Endodermal cell (in vitro differentiated cells): Measurements from ENCODE around the gene RAB3D. TPM values are rescaled to one million over a fixed set of nuclear protein-coding genes. Genes with fewer than 3 reads are reported as not detected.

ENCODE experiments used
- DNase-seq: peaks from one replicate; pipeline ENCODE4 v3.0.0-alpha.2; 2017
- H3K27ac ChIP-seq: 2 replicates; pipeline ENCODE4 v1.5.1; 2013; ENCODE audit warnings: mild to moderate bottlenecking, low read depth, low read length, moderate library complexity
- H3K27me3 ChIP-seq: 2 replicates; pipeline ENCODE4 v1.6.1; 2013; ENCODE audit warnings: mild to moderate bottlenecking, low read length, moderate library complexity; ENCODE audit not compliant: insufficient read depth, control insufficient read depth, poor library complexity, severe bottlenecking
- H3K36me3 ChIP-seq: 2 replicates; pipeline ENCODE4 v1.7.0; 2013; ENCODE audit warnings: mild to moderate bottlenecking, low read length, moderate library complexity; ENCODE audit not compliant: control insufficient read depth, insufficient read depth
- H3K4me1 ChIP-seq: one replicate; pipeline ENCODE4 v1.7.0; 2013; ENCODE audit warnings: low read length; ENCODE audit not compliant: control insufficient read depth, insufficient read depth
- H3K4me3 ChIP-seq: 2 replicates; pipeline ENCODE4 v1.5.1; 2013; ENCODE audit warnings: mild to moderate bottlenecking, low read length, moderate library complexity
- H3K9ac ChIP-seq: 2 replicates; pipeline ENCODE4 v1.6.1; 2013; ENCODE audit warnings: mild to moderate bottlenecking, low read length, moderate library complexity; ENCODE audit not compliant: poor library complexity, severe bottlenecking; ENCODE audit errors: extremely low read depth
- H3K9me3 ChIP-seq: 2 replicates; pipeline ENCODE4 v1.6.1; 2013; ENCODE audit warnings: mild to moderate bottlenecking, low read length, moderate library complexity; ENCODE audit not compliant: control insufficient read depth
- H3K27ac Mint-ChIP-seq: 2 replicates; pipeline ENCODE4 v1.8.0; 2020; ENCODE audit warnings: mixed read lengths
- H3K27me3 Mint-ChIP-seq: 2 replicates; pipeline ENCODE4 v1.8.0; 2021; ENCODE audit warnings: mild to moderate bottlenecking, mixed read lengths; ENCODE audit not compliant: insufficient read depth
- H3K36me3 Mint-ChIP-seq: 2 replicates; pipeline ENCODE4 v1.8.0; 2020; ENCODE audit warnings: low read depth, mixed read lengths
- H3K4me1 Mint-ChIP-seq: 2 replicates; pipeline ENCODE4 v1.8.0; 2020; ENCODE audit warnings: mixed read lengths
- H3K4me3 Mint-ChIP-seq: 2 replicates; pipeline ENCODE4 v1.8.0; 2020; ENCODE audit warnings: mild to moderate bottlenecking, moderate library complexity, mixed read lengths
- H3K9me3 Mint-ChIP-seq: 2 replicates; pipeline ENCODE4 v1.8.0; 2020; ENCODE audit warnings: mild to moderate bottlenecking, mixed read lengths
- WGBS, 2 experiments: methylation state at CpG; one replicate each; pipeline versions ENCODE4 v1.1.5 to v1.1.7; 2013; ENCODE audit warnings: missing lambda C conversion rate in 2 of 2, mixed read lengths in 1 of 2; ENCODE audit not compliant: insufficient coverage in 1 of 2, insufficient read length in 1 of 2; 5-methylcytosine and 5-hydroxymethylcytosine counted together
- total RNA-seq, 2 donors: library from RNA; stranded (reverse); fragmentation: NEBNext Ultra II Directional in 1 of 2; extraction: Animal tissue kit (Norgen Biotek cat#: 25700) in 1 of 2; gene quantifications; 2 replicates in 1 of 2; 3 replicates in 1 of 2; pipeline ENCODE4 v1.2.1, GENCODE V29; 2021
- TF ChIP-seq, protein P1 (sequence below): fragments of 200-600 bp; sonication (generic); conservative IDR thresholded peaks from 2 replicates; pipeline ENCODE4 v1.5.0; 2021; ENCODE audit warnings: antibody characterized with exemption, mild to moderate bottlenecking

The RAB3D gene
- total RNA-seq, 2 donors from 2014 or later, result 37.2 to 43.2 TPM

DNA sequence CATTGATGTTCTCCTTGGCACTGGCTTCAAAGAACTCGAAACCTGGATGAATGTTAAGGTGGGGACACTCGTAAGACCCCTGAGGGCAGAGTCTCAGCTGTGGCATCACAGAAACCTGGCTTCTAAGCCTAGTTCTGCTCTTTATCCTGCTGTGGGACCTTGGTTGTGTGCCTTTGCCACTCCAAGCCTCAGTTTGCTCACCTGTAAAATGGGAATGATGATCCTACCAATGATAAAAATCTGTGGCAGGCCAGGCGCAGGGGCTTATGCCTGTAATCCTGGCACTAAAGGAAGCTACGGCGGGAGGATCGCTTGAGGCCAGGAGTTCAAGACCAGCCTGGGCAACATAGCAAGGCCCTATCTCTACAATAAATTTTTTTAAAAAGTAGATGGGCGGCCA, 13.9 kb downstream of the RAB3D start:
- H3K4me1 ChIP-seq, result peaks cover 7% of the 10 kb centered on the region
- H3K9me3 Mint-ChIP-seq, result peaks cover 10% of the 10 kb centered on the region
- no peaks in the 10 kb centered on the region for H3K27me3 ChIP-seq
- peaks cover 15% of the 10 kb centered on the region for H3K4me1 Mint-ChIP-seq
- H3K27me3 Mint-ChIP-seq, result no peaks in the 10 kb centered on the region
- DNase-seq, result no peak
- WGBS, 2 experiments, result 89 to 97% methylated on average over 3 to 7 of the region's 7 CpGs
- no peak overlapping the region for H3K4me3 Mint-ChIP-seq
- H3K4me3 ChIP-seq, result no peak overlapping the region
- TF ChIP-seq, protein P1, sequence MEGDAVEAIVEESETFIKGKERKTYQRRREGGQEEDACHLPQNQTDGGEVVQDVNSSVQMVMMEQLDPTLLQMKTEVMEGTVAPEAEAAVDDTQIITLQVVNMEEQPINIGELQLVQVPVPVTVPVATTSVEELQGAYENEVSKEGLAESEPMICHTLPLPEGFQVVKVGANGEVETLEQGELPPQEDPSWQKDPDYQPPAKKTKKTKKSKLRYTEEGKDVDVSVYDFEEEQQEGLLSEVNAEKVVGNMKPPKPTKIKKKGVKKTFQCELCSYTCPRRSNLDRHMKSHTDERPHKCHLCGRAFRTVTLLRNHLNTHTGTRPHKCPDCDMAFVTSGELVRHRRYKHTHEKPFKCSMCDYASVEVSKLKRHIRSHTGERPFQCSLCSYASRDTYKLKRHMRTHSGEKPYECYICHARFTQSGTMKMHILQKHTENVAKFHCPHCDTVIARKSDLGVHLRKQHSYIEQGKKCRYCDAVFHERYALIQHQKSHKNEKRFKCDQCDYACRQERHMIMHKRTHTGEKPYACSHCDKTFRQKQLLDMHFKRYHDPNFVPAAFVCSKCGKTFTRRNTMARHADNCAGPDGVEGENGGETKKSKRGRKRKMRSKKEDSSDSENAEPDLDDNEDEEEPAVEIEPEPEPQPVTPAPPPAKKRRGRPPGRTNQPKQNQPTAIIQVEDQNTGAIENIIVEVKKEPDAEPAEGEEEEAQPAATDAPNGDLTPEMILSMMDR, result no peak
- no peak overlapping the region for H3K27ac ChIP-seq
- H3K27ac Mint-ChIP-seq, result no peak overlapping the region
- peaks cover 28% of the 10 kb centered on the region for H3K36me3 Mint-ChIP-seq
- H3K9ac ChIP-seq, result no peak overlapping the region
- H3K9me3 ChIP-seq, result no peaks in the 10 kb centered on the region
- peaks cover 8% of the 10 kb centered on the region for H3K36me3 ChIP-seq

DNA sequence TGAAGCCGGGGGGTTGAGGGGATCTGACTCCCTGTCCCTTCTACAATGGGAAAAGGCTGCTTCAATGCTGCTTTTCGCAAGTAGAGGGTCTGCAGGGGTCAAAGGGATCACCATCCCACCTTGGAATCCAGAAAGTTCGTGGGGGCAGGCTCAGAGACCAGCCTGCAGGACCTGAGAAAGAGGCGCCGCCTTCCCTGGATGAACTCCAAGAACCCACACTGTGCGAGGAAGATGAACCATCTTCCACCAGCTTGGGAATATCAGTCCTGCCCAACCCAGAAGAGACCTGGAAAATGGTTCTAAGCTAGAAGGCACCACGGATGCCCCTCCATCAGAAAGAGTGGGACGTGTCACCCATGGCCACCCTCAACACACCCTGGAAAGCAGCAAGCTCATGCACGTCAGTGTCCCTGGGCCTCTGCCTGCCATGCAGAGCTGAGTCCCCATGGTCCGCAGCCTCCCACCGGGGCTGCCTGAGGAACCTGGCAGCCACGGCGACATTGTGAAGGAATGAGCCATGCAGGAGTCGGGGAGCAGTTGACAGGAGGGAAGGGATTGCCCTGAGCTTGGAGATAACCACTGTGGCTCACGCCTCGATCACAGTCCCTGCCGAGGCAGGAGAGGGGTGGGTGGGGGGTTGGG, 14.6 kb downstream of the RAB3D start:
- Mint-ChIP-seq H3K27ac (no peak overlapping the region), H3K27me3 (no peaks in the 10 kb centered on the region), H3K4me1 (peaks cover 15% of the 10 kb centered on the region), H3K9me3 (peaks cover 11% of the 10 kb centered on the region), H3K4me3 (no peak overlapping the region), H3K36me3 (peaks cover 23% of the 10 kb centered on the region)
- no peak for DNase-seq
- Histone ChIP-seq H3K36me3 (peaks cover 4% of the 10 kb centered on the region), H3K9me3 (no peaks in the 10 kb centered on the region), H3K27me3 (no peaks in the 10 kb centered on the region), H3K4me1 (peaks cover 7% of the 10 kb centered on the region), H3K4me3 (no peak overlapping the region), H3K9ac (no peak overlapping the region), H3K27ac (no peak overlapping the region)
- 94 to 95% methylated on average over 5 to 17 of the region's 17 CpGs for WGBS, 2 experiments
- TF ChIP-seq, protein P1, result no peak

DNA sequence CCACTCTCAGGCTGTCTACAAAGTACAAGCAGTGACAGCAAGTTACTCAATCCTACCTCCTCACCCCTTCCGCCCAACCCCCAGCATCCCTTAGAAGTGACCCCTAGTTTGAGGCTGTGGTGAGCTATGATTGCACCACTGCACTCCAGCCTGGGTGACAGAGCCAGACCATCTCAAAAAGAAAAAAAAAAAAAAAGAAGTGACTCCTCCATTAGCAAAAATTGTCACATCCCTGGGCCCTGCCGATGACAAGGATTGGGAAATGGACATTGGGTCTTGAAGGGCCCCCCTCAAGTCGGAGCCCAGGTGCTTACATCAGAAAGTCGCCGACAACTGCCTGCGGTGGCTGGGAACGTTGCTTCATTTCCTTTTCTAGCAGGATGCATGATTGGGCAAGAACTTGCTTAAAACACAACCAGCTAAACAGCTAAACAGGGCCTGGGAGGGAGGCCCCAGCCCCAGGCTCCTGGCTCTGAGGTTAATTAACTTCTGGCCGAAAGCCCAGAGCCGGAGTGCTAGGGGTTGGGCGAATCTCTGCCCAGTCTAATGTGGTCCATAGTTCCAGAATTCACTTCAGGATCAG, 15.3 kb downstream of the RAB3D start:
- WGBS, 2 experiments, result 91 to 94% methylated on average over 6 to 10 of the region's 10 CpGs
- no peaks in the 10 kb centered on the region for H3K9me3 ChIP-seq
- TF ChIP-seq, protein P1, result no peak
- peaks cover 7% of the 10 kb centered on the region for H3K4me1 ChIP-seq
- DNase-seq, result no peak
- peak overlapping the region; percentile 38 for H3K27ac ChIP-seq
- Mint-ChIP-seq H3K27ac (no peak overlapping the region), H3K9me3 (peaks cover 13% of the 10 kb centered on the region), H3K36me3 (peaks cover 21% of the 10 kb centered on the region), H3K27me3 (no peaks in the 10 kb centered on the region), H3K4me1 (peaks cover 15% of the 10 kb centered on the region), H3K4me3 (no peak overlapping the region)
- H3K4me3 ChIP-seq, result no peak overlapping the region
- no peaks in the 10 kb centered on the region for H3K27me3 ChIP-seq
- H3K9ac ChIP-seq, result no peak overlapping the region
- peaks cover 3% of the 10 kb centered on the region for H3K36me3 ChIP-seq
